ENCODE data around the gene HECTD4. TPM values are rescaled to one million over a fixed set of nuclear protein-coding genes. Genes with fewer than 3 reads are reported as not detected.

Gene HECTD4
- total and polyA plus RNA-seq, 2 of the 4 experiments (the other 2 are of a cell fraction): 12.9 to 13.0 TPM

- Histone ChIP-seq H3K79me1 (ENCODE audit: low read depth in 1 of 2, low read length in 2 of 2) (peaks cover 12 to 63% of the 10 kb centered on the region in 2 experiments), H4K20me1 (ENCODE audit: insufficient read depth, low read length) (peaks cover 70% of the 10 kb centered on the region), H4K91ac (ENCODE audit: insufficient read depth, low read depth, low read length) (no peak overlapping the region), H4K5ac (ENCODE audit: low read depth, low read length) (no peak overlapping the region), H2BK5ac (ENCODE audit: low read depth, low read length, poor library complexity, severe bottlenecking) (no peak overlapping the region), H3K23ac (ENCODE audit: low read depth, low read length) (no peak overlapping the region), H2AK9ac (replicated peaks; ENCODE audit: low read depth, low read length, poor library complexity) (no peak overlapping the region), H3K4ac (ENCODE audit: low read depth, low read length) (no peak overlapping the region), H3K56ac (ENCODE audit: extremely low read depth, insufficient read depth, low read length) (no peak overlapping the region), H2AK5ac (ENCODE audit: low read depth, low read length) (no peak overlapping the region), H3K9me3 (ENCODE audit: control insufficient read depth, insufficient read depth, low read length) (no peaks in the 10 kb centered on the region), H3K27ac (ENCODE audit: insufficient read depth, low read length) (no peak overlapping the region), H3K4me3 (ENCODE audit: insufficient read depth, low read depth, low read length) (no peak overlapping the region), H3K36me3 (ENCODE audit: control insufficient read depth, insufficient read depth, low read length) (peaks cover 6% of the 10 kb centered on the region; the same call in 1 of the 2 replicates), H3K18ac (ENCODE audit: low read depth, low read length) (no peak overlapping the region), H3K9ac (ENCODE audit: low read depth, low read length) (no peak overlapping the region), H4K8ac (ENCODE audit: low read depth in 2 of 2, low read length in 2 of 2) (no peak overlapping the region), H3K27me3 (ENCODE audit: control insufficient read depth, insufficient read depth, low read length) (no peaks in the 10 kb centered on the region), H3K4me1 (ENCODE audit: control insufficient read depth, insufficient read depth, low read length) (no peaks in the 10 kb centered on the region), H3K9me1 (ENCODE audit: insufficient read depth, low read length) (peaks cover 12% of the 10 kb centered on the region; the same call in 1 of the 2 replicates), H2AFZ (replicated peaks; ENCODE audit: low read length, poor library complexity) (no peak overlapping the region), H3K14ac (replicated peaks; ENCODE audit: low read depth, low read length) (no peak overlapping the region), H2BK20ac (ENCODE audit: low read depth, low read length) (no peak overlapping the region), H2BK15ac (ENCODE audit: low read depth, low read length) (no peak overlapping the region), H2BK120ac (ENCODE audit: low read depth, low read length) (no peak overlapping the region), H3K4me2 (ENCODE audit: low read depth, low read length) (no peak overlapping the region)
- dilution Hi-C loops (cut with HindIII; ENCODE audit: low sequenced_read_pairs, unreplicated experiment): no loop called here
- intact Hi-C loops (cut with micrococcal nuclease): no loop called here
- DNase-seq: no peak
- no CpG with 5 or more reads among the region's 5 CpGs for WGBS, 2 experiments (ENCODE audit: extremely low coverage in 2 of 2, insufficient read length in 1 of 2)
- in situ Hi-C loops (cut with MboI; ENCODE audit: low sequenced_read_pairs): no loop called here
- ChIA-PET CTCF (no interaction called here), POLR2A (ENCODE audit: unreplicated experiment) (interaction anchor here (0.7 kb wide), 1 partner anchor 10 kb away, joined by 11 read pairs; no protein-coding TSS in a partner anchor)
- no peak for TF ChIP-seq ELK1 (IDR thresholded peaks at IDR 0.05; ENCODE audit: borderline replicate concordance, low read depth, low read length)
- no peak for TF ChIP-seq CTCF (conservative IDR thresholded peaks at IDR 0.05; ENCODE audit: low read depth, low read length)
- TF ChIP-seq MAFK (IDR thresholded peaks at IDR 0.05; ENCODE audit: low read depth, low read length): no peak
- no peak for TF ChIP-seq RAD21 (IDR thresholded peaks at IDR 0.05; ENCODE audit: low read length)
- no peak for TF ChIP-seq BHLHE40 (IDR thresholded peaks at IDR 0.05; ENCODE audit: low read depth, low read length)
- TF ChIP-seq CHD1 (IDR thresholded peaks at IDR 0.05; ENCODE audit: low read depth, low read length): no peak
- TF ChIP-seq POLR2A (IDR thresholded peaks at IDR 0.05; ENCODE audit: low read depth, low read length): no peak
- no peak for TF ChIP-seq NFE2L2 (IDR thresholded peaks at IDR 0.05; ENCODE audit: low read depth, low read length)
- no peak for TF ChIP-seq FOS (IDR thresholded peaks at IDR 0.05; ENCODE audit: low read depth, low read length)
- no peak for TF ChIP-seq MXI1 (IDR thresholded peaks at IDR 0.05; ENCODE audit: borderline replicate concordance, low read depth, low read length)
- no peak for TF ChIP-seq MAZ (IDR thresholded peaks at IDR 0.05; ENCODE audit: borderline replicate concordance, low read depth, low read length)
- no peak for TF ChIP-seq RFX5 (IDR thresholded peaks at IDR 0.05; ENCODE audit: low read depth, low read length)
- no peak for TF ChIP-seq RCOR1 (IDR thresholded peaks at IDR 0.05; ENCODE audit: insufficient replicate concordance, low read length)
- no peak for TF ChIP-seq USF2 (IDR thresholded peaks at IDR 0.05; ENCODE audit: low read depth, low read length)
- TF ChIP-seq SMC3 (IDR thresholded peaks at IDR 0.05; ENCODE audit: low read depth, low read length): no peak
- no peak for ATAC-seq (ENCODE audit: low read depth)
- BruUV-seq (replicated peaks): no TSS peak
Observed at GRCh38 chr12:112430929-112431328, 48.7 kb upstream of the HECTD4 start.

Data from IMR-90 (cell line).